Neural cell (in vitro differentiated cells): Measurements from ENCODE around the gene TMEM63B. TPM values are rescaled to one million over a fixed set of nuclear protein-coding genes. Genes with fewer than 3 reads are reported as not detected.

Experiments used
- H2AFZ ChIP-seq: fragments of 200-600, 300-800 bp; sonication (generic), shearing (Covaris generic); 2 replicates; pipeline ENCODE4 v1.6.0; 2014; ENCODE audit warnings: low read depth, mild to moderate bottlenecking, antibody characterized with exemption, low read length, moderate library complexity
- H3F3A ChIP-seq: fragments of 200-600 bp; shearing (Covaris generic); 2 replicates; pipeline ENCODE4 v1.6.1; 2016; ENCODE audit warnings: mild to moderate bottlenecking, moderate library complexity, mixed read lengths, antibody characterized with exemption, low read length; ENCODE audit not compliant: insufficient read depth, poor library complexity, severe bottlenecking
- H3K27ac ChIP-seq: fragments of 200-600, 300-800 bp; sonication (generic), shearing (Covaris generic); 2 replicates; pipeline ENCODE4 v1.5.1; 2014; ENCODE audit warnings: mild to moderate bottlenecking, low read length, moderate library complexity
- H3K27me3 ChIP-seq: fragments of 300-800, 200-600 bp; sonication (generic), shearing (Covaris generic); 2 replicates; pipeline ENCODE4 v1.6.0; 2014; ENCODE audit warnings: mild to moderate bottlenecking, low read depth, low read length, moderate library complexity; ENCODE audit not compliant: insufficient read depth
- H3K36me3 ChIP-seq: fragments of 300-800, 200-600 bp; sonication (generic), shearing (Covaris generic); 2 replicates; pipeline ENCODE4 v1.5.1; 2014; ENCODE audit warnings: mild to moderate bottlenecking, antibody characterized with exemption, low read length, moderate library complexity; ENCODE audit not compliant: insufficient read depth
- H3K4me2 ChIP-seq: fragments of 300-800, 200-600 bp; sonication (generic), shearing (Covaris generic); 2 replicates; pipeline ENCODE4 v1.6.0; 2014; ENCODE audit warnings: mild to moderate bottlenecking, low read length
- H3K4me3 ChIP-seq: fragments of 300-800, 200-600 bp; sonication (generic), shearing (Covaris generic); 2 replicates; pipeline ENCODE4 v1.5.1; 2014; ENCODE audit warnings: mild to moderate bottlenecking, low read length, moderate library complexity
- H3K79me2 ChIP-seq: fragments of 200-600 bp; shearing (Covaris generic); replicated peaks from 2 replicates; pipeline ENCODE4 v1.6.0; 2014; ENCODE audit warnings: mild to moderate bottlenecking, low read length, moderate library complexity; ENCODE audit not compliant: insufficient read depth
- H3K9ac ChIP-seq: fragments of 300-800, 200-600 bp; sonication (generic), shearing (Covaris generic); 2 replicates; pipeline ENCODE4 v1.6.1; 2016; ENCODE audit warnings: mild to moderate bottlenecking, low read length, mixed read lengths
- H3K9me2 ChIP-seq: fragments of 200-600 bp; shearing (Covaris generic); 2 replicates; pipeline ENCODE4 v1.6.1; 2016; ENCODE audit warnings: mild to moderate bottlenecking, low read length, mixed read lengths; ENCODE audit not compliant: insufficient read depth
- H3K9me3 ChIP-seq: fragments of 200-600, 300-800 bp; sonication (generic), shearing (Covaris generic); 2 replicates; pipeline ENCODE4 v1.6.1; 2016; ENCODE audit warnings: mild to moderate bottlenecking, mixed run types, low read length, moderate library complexity, mixed read lengths
- H4K20me1 ChIP-seq: fragments of 200-600 bp; shearing (Covaris generic); 2 replicates; pipeline ENCODE4 v1.6.1; 2016; ENCODE audit warnings: mild to moderate bottlenecking, mixed run types; ENCODE audit not compliant: insufficient read depth
- EP300 ChIP-seq: fragments of 450-650 bp; conservative IDR thresholded peaks from 2 replicates; pipeline ENCODE4 v1.6.1; 2014; ENCODE audit warnings: antibody characterized with exemption, mild to moderate bottlenecking, moderate library complexity; ENCODE audit not compliant: poor library complexity, severe bottlenecking
- EZH2 ChIP-seq: fragments of 200-600, 300-800 bp; shearing (Covaris generic), sonication (generic); IDR thresholded peaks from 2 replicates; pipeline ENCODE4 v1.6.1; 2014; ENCODE audit warnings: antibody characterized with exemption, low read length, borderline replicate concordance, mild to moderate bottlenecking; ENCODE audit not compliant: insufficient read depth, poor library complexity, severe bottlenecking
- MXI1 ChIP-seq: fragments of 450-650 bp; conservative IDR thresholded peaks from 2 replicates; pipeline ENCODE4 v1.6.1; 2014; ENCODE audit warnings: antibody characterized with exemption, mild to moderate bottlenecking; ENCODE audit not compliant: poor library complexity, severe bottlenecking
- POLR2AphosphoS5 ChIP-seq: IDR thresholded peaks from 2 replicates; pipeline ENCODE4 v1.6.1; 2012
- RAD21 ChIP-seq: fragments of 450-650 bp; conservative IDR thresholded peaks from 2 replicates; pipeline ENCODE4 v1.6.1; 2014; ENCODE audit warnings: antibody characterized with exemption, mild to moderate bottlenecking, moderate library complexity
- SMC3 ChIP-seq: fragments of 450-650 bp; conservative IDR thresholded peaks from 2 replicates; pipeline ENCODE4 v1.6.1; 2014; ENCODE audit warnings: antibody characterized with exemption, mild to moderate bottlenecking, moderate library complexity; ENCODE audit not compliant: poor library complexity
- TAF1 ChIP-seq: IDR thresholded peaks from 2 replicates; pipeline ENCODE4 v1.6.1; 2012; ENCODE audit warnings: low read depth
- polyA plus RNA-seq: library from polyadenylated mRNA; depleted of rRNA; stranded (reverse); fragments of >200 nt; gene quantifications from 2 replicates; pipeline ENCODE4 v1.2.3, GENCODE V29; 2014
- TF ChIP-seq, protein P1 (sequence below): IDR thresholded peaks from 2 replicates; pipeline ENCODE4 v1.6.1; 2012; ENCODE audit warnings: borderline replicate concordance
- TF ChIP-seq, protein P2 (sequence below): fragments of 450-650 bp; IDR thresholded peaks from 2 replicates; pipeline ENCODE4 v1.5.1; 2014; ENCODE audit warnings: antibody characterized with exemption, mild to moderate bottlenecking, moderate library complexity; ENCODE audit not compliant: poor library complexity, severe bottlenecking

The TMEM63B gene
- polyA plus RNA-seq, 1 donor from 2014 or later = 49.9 TPM

DNA sequence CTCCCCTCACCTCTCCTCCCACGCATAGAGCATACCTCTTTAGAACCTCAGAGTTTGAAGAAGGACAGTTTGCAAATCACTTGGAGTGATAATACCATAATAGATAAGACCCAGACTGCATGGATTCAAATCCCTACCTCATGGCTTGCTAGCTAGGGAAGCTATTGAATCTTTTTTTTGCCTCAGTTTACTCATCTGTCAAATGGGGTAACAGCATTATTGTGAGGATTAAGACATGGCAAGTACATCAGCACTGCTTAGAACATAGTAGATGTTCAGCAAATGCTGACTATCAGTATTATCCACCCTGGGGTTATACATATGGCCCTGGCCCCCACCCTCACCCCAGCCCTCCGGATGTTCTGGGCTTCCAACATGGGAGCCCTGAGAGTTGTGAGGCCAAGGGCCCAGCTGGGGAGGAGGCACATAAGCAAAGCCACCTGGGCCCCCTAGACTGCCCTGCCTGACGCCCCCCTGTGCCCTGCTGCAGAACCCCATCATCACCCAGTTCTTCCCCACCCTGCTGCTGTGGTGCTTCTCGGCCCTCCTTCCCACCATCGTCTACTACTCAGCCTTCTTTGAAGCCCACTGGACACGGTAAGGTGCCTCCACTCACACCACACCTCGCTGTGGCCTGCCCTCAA lies 22.1 kb downstream of the TMEM63B start:
- TF ChIP-seq POLR2AphosphoS5 (no peak), EZH2 (no peak), TAF1 (no peak), EP300 (no peak), RAD21 (no peak), SMC3 (no peak), MXI1 (no peak)
- TF ChIP-seq, protein P1, sequence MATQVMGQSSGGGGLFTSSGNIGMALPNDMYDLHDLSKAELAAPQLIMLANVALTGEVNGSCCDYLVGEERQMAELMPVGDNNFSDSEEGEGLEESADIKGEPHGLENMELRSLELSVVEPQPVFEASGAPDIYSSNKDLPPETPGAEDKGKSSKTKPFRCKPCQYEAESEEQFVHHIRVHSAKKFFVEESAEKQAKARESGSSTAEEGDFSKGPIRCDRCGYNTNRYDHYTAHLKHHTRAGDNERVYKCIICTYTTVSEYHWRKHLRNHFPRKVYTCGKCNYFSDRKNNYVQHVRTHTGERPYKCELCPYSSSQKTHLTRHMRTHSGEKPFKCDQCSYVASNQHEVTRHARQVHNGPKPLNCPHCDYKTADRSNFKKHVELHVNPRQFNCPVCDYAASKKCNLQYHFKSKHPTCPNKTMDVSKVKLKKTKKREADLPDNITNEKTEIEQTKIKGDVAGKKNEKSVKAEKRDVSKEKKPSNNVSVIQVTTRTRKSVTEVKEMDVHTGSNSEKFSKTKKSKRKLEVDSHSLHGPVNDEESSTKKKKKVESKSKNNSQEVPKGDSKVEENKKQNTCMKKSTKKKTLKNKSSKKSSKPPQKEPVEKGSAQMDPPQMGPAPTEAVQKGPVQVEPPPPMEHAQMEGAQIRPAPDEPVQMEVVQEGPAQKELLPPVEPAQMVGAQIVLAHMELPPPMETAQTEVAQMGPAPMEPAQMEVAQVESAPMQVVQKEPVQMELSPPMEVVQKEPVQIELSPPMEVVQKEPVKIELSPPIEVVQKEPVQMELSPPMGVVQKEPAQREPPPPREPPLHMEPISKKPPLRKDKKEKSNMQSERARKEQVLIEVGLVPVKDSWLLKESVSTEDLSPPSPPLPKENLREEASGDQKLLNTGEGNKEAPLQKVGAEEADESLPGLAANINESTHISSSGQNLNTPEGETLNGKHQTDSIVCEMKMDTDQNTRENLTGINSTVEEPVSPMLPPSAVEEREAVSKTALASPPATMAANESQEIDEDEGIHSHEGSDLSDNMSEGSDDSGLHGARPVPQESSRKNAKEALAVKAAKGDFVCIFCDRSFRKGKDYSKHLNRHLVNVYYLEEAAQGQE = no peak
- TF ChIP-seq, protein P2, sequence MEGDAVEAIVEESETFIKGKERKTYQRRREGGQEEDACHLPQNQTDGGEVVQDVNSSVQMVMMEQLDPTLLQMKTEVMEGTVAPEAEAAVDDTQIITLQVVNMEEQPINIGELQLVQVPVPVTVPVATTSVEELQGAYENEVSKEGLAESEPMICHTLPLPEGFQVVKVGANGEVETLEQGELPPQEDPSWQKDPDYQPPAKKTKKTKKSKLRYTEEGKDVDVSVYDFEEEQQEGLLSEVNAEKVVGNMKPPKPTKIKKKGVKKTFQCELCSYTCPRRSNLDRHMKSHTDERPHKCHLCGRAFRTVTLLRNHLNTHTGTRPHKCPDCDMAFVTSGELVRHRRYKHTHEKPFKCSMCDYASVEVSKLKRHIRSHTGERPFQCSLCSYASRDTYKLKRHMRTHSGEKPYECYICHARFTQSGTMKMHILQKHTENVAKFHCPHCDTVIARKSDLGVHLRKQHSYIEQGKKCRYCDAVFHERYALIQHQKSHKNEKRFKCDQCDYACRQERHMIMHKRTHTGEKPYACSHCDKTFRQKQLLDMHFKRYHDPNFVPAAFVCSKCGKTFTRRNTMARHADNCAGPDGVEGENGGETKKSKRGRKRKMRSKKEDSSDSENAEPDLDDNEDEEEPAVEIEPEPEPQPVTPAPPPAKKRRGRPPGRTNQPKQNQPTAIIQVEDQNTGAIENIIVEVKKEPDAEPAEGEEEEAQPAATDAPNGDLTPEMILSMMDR = no peak
- no peaks in the 10 kb centered on the region for H3K36me3 ChIP-seq

DNA sequence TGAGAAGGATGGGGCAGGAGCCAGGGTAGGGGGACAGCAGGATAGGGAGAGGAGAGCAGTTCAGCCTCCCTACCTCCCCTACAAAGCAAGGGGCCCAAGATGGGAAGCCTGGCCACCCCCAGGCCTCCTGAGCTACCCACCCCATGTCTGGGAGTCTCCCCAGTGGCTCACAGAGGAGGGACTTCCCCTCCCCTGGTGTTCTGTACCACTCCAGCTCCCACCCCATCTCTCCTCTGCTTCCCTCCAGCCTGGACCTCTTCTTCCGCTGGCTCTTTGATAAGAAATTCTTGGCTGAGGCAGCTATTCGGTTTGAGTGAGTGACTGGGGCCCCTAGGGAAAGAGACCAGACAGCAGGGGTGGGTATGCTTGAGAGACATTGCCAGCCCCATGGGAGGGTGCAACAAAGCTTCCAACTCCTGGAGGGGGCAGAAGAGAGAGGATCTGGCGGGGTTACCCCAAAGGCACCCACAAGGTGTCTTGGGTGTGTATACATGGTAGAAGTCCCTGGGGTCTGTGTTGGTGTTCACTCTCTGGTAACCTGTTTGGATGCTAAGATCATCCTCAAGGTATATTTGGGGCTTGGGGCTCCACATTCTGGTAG lies 23.1 kb downstream of the TMEM63B start:
- Histone ChIP-seq H3F3A (no peaks in the 10 kb centered on the region), H3K27ac (no peak overlapping the region), H3K36me3 (no peaks in the 10 kb centered on the region), H3K27me3 (no peaks in the 10 kb centered on the region), H3K4me2 (no peak overlapping the region), H3K79me2 (no peaks in the 10 kb centered on the region), H3K9me2 (no peaks in the 10 kb centered on the region), H2AFZ (no peak overlapping the region), H3K4me3 (no peak overlapping the region), H3K9me3 (no peaks in the 10 kb centered on the region), H3K9ac (no peak overlapping the region), H4K20me1 (no peaks in the 10 kb centered on the region)
- TF ChIP-seq SMC3 (no peak), EP300 (no peak), POLR2AphosphoS5 (no peak), RAD21 (no peak), TAF1 (no peak), EZH2 (no peak), MXI1 (no peak)
- TF ChIP-seq, protein P2 = no peak
- TF ChIP-seq, protein P1 = no peak

More for the DNA sequence above, 22.1 kb downstream of the TMEM63B start:
- H3K9me2 ChIP-seq = no peaks in the 10 kb centered on the region
- H3K9ac ChIP-seq = no peak overlapping the region
- H2AFZ ChIP-seq = no peak overlapping the region
- no peaks in the 10 kb centered on the region for H3K9me3 ChIP-seq
- H3K4me3 ChIP-seq = no peak overlapping the region
- H3F3A ChIP-seq = no peaks in the 10 kb centered on the region
- H3K79me2 ChIP-seq = no peaks in the 10 kb centered on the region
- no peaks in the 10 kb centered on the region for H3K27me3 ChIP-seq
- H3K27ac ChIP-seq = no peak overlapping the region
- no peak overlapping the region for H3K4me2 ChIP-seq
- H4K20me1 ChIP-seq = no peaks in the 10 kb centered on the region
